ENCODE measurements around the gene MSL1.

Gene MSL1

DNA sequence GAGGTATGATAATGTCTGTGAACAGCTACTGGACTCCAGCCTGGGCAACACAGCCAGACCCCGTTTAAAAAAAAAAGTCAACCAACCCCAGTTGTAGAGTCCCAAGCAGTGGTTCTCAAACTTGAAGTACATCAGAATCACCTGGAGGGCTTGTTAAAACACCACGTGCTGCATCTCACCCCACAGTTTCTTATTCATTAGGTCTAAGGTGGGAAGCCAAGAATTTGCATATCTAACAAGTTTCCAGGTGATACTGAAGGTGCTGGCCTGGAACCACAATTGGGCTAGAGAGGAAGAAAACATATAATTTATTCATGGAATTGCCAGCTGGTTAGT lies 6.7 kb upstream of the MSL1 start:
- Histone ChIP-seq H3K79me1 (ENCODE audit: low read depth, low read length) (peaks cover 1% of the 10 kb centered on the region), H2BK5ac (ENCODE audit: low read length) (no peak overlapping the region), H2AFZ (ENCODE audit: low read length) (no peak overlapping the region), H3K4me2 (ENCODE audit: insufficient read depth, low read length, poor library complexity, severe bottlenecking) (no peak overlapping the region), H2BK12ac (ENCODE audit: low read length) (no peak overlapping the region), H4K91ac (ENCODE audit: low read depth, low read length, poor library complexity) (no peak overlapping the region), H3K4ac (ENCODE audit: low read length) (no peak overlapping the region), H3K23ac (ENCODE audit: low read depth, low read length, poor library complexity) (no peak overlapping the region), H3K14ac (ENCODE audit: low read length) (no peak overlapping the region), H2AK5ac (ENCODE audit: low read depth, low read length) (no peak overlapping the region), H3K27ac (replicated peaks; ENCODE audit: low read length) (peak overlapping the region; percentile 87), H3K4me1 (ENCODE audit: control insufficient read depth in 2 of 2, insufficient read depth in 1 of 2, low read depth in 1 of 2, low read length in 2 of 2) (peaks cover 31 to 35% of the 10 kb centered on the region in 2 donors), H3K4me3 (ENCODE audit: low read length in 2 of 2) (no peak overlapping the region), H3K18ac (ENCODE audit: low read length) (no peak overlapping the region), H3K9me3 (replicated peaks in 1 of 2; ENCODE audit: control insufficient read depth in 2 of 2, insufficient read depth in 1 of 2, low read depth in 1 of 2, low read length in 2 of 2) (no peaks in the 10 kb centered on the region), H3K36me3 (replicated peaks in 1 of 2; ENCODE audit: control insufficient read depth in 2 of 2, insufficient read depth in 2 of 2, low read length in 2 of 2) (peaks cover 0 to 3% of the 10 kb centered on the region in 2 donors), H3K27me3 (ENCODE audit: control insufficient read depth in 3 of 3, insufficient read depth in 3 of 3, low read depth in 1 of 3, low read length in 3 of 3) (no peaks in the 10 kb centered on the region), H3K9ac (ENCODE audit: low read depth, low read length, poor library complexity) (no peak overlapping the region), H2BK15ac (ENCODE audit: low read length) (no peak overlapping the region), H4K8ac (ENCODE audit: low read depth, low read length) (no peak overlapping the region), H2BK120ac (ENCODE audit: low read depth, low read length) (no peak overlapping the region)
- DNase-seq (ENCODE audit: low spot score), result no peak
- no CpG with 5 or more reads among the region's 2 CpGs for WGBS, 2 donors (ENCODE audit: extremely low coverage in 2 of 2, insufficient read length in 2 of 2, insufficient replicate concordance in 1 of 2)

DNA sequence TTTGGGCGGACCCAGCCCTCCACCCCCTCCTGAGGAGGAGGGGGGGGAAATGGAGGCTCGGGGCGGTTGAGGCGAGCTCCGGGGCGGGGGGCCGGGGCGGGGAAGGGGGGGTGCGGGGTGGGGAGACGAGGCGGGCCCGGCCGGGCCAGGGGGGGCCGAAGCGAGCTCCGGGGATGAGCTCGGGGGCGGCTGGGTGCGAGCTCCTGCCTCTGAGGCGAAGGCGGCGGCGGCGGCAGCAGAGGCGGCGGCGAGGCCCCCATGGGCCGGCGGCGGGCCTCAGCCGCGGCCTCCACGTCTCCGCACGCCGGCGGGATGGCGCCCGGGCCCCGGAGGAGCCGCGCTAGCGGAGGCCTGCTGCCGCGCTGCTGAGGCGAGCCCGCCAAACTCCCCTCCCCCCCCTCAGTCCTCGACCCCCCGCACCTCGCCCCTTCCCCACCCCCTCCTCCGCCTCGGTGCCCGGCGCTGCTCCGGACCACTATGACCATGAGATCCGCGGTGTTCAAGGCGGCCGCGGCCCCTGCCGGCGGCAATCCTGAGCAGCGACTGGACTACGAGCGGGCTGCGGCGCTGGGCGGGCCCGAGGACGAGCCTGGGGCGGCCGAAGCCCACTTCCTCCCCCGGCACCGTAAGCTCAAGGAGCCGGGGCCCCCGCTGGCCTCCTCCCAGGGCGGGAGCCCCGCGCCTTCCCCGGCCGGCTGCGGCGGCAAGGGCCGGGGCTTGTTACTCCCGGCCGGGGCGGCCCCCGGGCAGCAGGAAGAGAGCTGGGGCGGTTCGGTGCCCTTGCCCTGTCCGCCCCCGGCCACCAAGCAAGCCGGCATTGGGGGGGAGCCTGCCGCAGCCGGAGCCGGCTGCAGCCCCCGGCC lies 596 bp downstream of the MSL1 start:
- no CpG with 5 or more reads among the region's 97 CpGs for WGBS, 2 donors (ENCODE audit: extremely low coverage in 2 of 2, insufficient read length in 2 of 2, insufficient replicate concordance in 1 of 2)
- peak overlapping the region; percentile 17 for H2BK12ac ChIP-seq (ENCODE audit: low read length)

DNA sequence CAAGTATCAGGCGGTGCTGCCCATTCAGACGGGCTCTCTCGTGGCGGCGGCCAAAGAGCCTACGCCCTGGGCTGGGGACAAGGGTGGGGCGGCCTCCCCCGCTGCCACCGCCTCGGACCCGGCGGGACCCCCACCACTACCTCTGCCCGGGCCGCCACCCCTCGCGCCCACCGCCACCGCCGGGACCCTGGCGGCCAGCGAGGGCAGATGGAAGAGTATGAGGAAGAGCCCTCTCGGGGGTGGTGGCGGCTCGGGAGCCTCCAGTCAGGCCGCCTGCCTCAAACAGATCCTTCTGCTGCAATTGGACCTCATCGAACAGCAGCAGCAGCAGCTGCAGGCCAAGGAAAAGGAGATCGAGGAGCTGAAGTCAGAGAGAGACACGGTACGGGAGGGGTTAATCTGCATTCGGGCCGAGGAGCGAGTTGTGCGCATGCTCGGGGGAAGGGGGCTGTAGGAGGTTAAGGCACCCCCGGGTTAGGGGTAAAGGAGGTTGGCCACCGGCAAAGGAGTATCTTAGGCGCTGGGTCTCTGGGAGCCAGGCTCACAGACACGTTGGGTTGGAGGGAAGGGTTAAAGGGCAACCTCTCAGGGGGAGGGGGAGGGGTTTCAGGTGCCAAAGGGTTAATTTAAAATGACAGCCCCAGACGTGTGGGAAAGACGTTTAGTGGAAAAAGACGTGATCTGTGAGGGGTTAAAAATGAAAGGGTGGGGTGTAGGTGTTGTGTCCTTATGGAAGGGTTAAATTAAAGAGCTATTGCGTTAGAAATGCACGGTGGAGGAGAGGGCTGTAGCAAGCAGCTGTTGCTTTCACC lies 1.4 kb downstream of the MSL1 start:
- Histone ChIP-seq H3K14ac (ENCODE audit: low read length) (peak overlapping the region; percentile 98), H3K36me3 (replicated peaks in 1 of 2; ENCODE audit: control insufficient read depth in 2 of 2, insufficient read depth in 2 of 2, low read length in 2 of 2) (peaks cover 10 to 45% of the 10 kb centered on the region in 2 donors), H2AK5ac (ENCODE audit: low read depth, low read length) (peak overlapping the region; percentile 92), H3K18ac (ENCODE audit: low read length) (peak overlapping the region; percentile 98), H4K8ac (ENCODE audit: low read depth, low read length) (no peak overlapping the region), H3K27ac (replicated peaks; ENCODE audit: low read length) (peak overlapping the region; percentile 99), H3K4me2 (ENCODE audit: insufficient read depth, low read length, poor library complexity, severe bottlenecking) (peak overlapping the region; percentile 89), H2BK15ac (ENCODE audit: low read length) (peak overlapping the region; percentile 85), H3K27me3 (ENCODE audit: control insufficient read depth in 3 of 3, insufficient read depth in 3 of 3, low read depth in 1 of 3, low read length in 3 of 3) (no peaks in the 10 kb centered on the region), H3K9ac (ENCODE audit: low read depth, low read length, poor library complexity) (peak overlapping the region; percentile 99), H3K4me1 (ENCODE audit: control insufficient read depth in 2 of 2, insufficient read depth in 1 of 2, low read depth in 1 of 2, low read length in 2 of 2) (peaks cover 6 to 8% of the 10 kb centered on the region in 2 donors), H2BK5ac (ENCODE audit: low read length) (peak overlapping the region; percentile 99), H2BK12ac (ENCODE audit: low read length) (peak overlapping the region; percentile 17), H3K4ac (ENCODE audit: low read length) (peak overlapping the region; percentile 56), H3K79me1 (ENCODE audit: low read depth, low read length) (peaks cover 10% of the 10 kb centered on the region), H2AFZ (ENCODE audit: low read length) (no peak overlapping the region), H4K91ac (ENCODE audit: low read depth, low read length, poor library complexity) (peak overlapping the region; percentile 43), H3K23ac (ENCODE audit: low read depth, low read length, poor library complexity) (peak overlapping the region; percentile 87), H3K4me3 (ENCODE audit: low read length in 2 of 2) (peak overlapping the region; percentile 78 to 93), H2BK120ac (ENCODE audit: low read depth, low read length) (peak overlapping the region; percentile 92), H3K9me3 (replicated peaks in 1 of 2; ENCODE audit: control insufficient read depth in 2 of 2, insufficient read depth in 1 of 2, low read depth in 1 of 2, low read length in 2 of 2) (no peaks in the 10 kb centered on the region)
- no peak for DNase-seq (ENCODE audit: low spot score)
- 100% methylated on average over 1 of the region's 43 CpGs; no CpG with 5 or more reads in 1 of the 2 donors for WGBS, 2 donors (ENCODE audit: extremely low coverage in 2 of 2, insufficient read length in 2 of 2, insufficient replicate concordance in 1 of 2)

More for the DNA sequence above, 596 bp downstream of the MSL1 start:
- no peak overlapping the region for H4K8ac ChIP-seq (ENCODE audit: low read depth, low read length)
- H3K4me1 ChIP-seq (ENCODE audit: control insufficient read depth in 2 of 2, insufficient read depth in 1 of 2, low read depth in 1 of 2, low read length in 2 of 2), result peaks cover 6 to 8% of the 10 kb centered on the region in 2 donors
- no peaks in the 10 kb centered on the region for H3K9me3 ChIP-seq (replicated peaks in 1 of 2; ENCODE audit: control insufficient read depth in 2 of 2, insufficient read depth in 1 of 2, low read depth in 1 of 2, low read length in 2 of 2)
- H3K79me1 ChIP-seq (ENCODE audit: low read depth, low read length), result peaks cover 10% of the 10 kb centered on the region
- peak overlapping the region; percentile 99 for H2BK5ac ChIP-seq (ENCODE audit: low read length)
- peak overlapping the region; percentile 87 for H3K23ac ChIP-seq (ENCODE audit: low read depth, low read length, poor library complexity)
- H2BK15ac ChIP-seq (ENCODE audit: low read length), result peak overlapping the region; percentile 85
- DNase-seq (ENCODE audit: low spot score), result no peak
- H3K14ac ChIP-seq (ENCODE audit: low read length), result peak overlapping the region; percentile 77
- peaks cover 9 to 37% of the 10 kb centered on the region in 2 donors for H3K36me3 ChIP-seq (replicated peaks in 1 of 2; ENCODE audit: control insufficient read depth in 2 of 2, insufficient read depth in 2 of 2, low read length in 2 of 2)
- peak overlapping the region; percentile 98 for H3K18ac ChIP-seq (ENCODE audit: low read length)
- no peaks in the 10 kb centered on the region for H3K27me3 ChIP-seq (ENCODE audit: control insufficient read depth in 3 of 3, insufficient read depth in 3 of 3, low read depth in 1 of 3, low read length in 3 of 3)
- peak overlapping the region; percentile 99 for H3K27ac ChIP-seq (replicated peaks; ENCODE audit: low read length)
- peak overlapping the region; percentile 56 for H3K4ac ChIP-seq (ENCODE audit: low read length)
- peak overlapping the region; percentile 92 for H2AK5ac ChIP-seq (ENCODE audit: low read depth, low read length)
- peak overlapping the region; percentile 78 to 93 for H3K4me3 ChIP-seq (ENCODE audit: low read length in 2 of 2)
- peak overlapping the region; percentile 92 for H2BK120ac ChIP-seq (ENCODE audit: low read depth, low read length)
- H2AFZ ChIP-seq (ENCODE audit: low read length), result peak overlapping the region; percentile 84
- H4K91ac ChIP-seq (ENCODE audit: low read depth, low read length, poor library complexity), result no peak overlapping the region
- H3K4me2 ChIP-seq (ENCODE audit: insufficient read depth, low read length, poor library complexity, severe bottlenecking), result peak overlapping the region; percentile 89
- peak overlapping the region; percentile 99 for H3K9ac ChIP-seq (ENCODE audit: low read depth, low read length, poor library complexity)

GRCh38 chr17:40123811-40124114 lies 2.0 kb downstream of the MSL1 start:
- Histone ChIP-seq H2BK5ac (ENCODE audit: low read length) (no peak overlapping the region), H3K18ac (ENCODE audit: low read length) (no peak overlapping the region), H3K27ac (replicated peaks; ENCODE audit: low read length) (no peak overlapping the region), H3K9me3 (replicated peaks in 1 of 2; ENCODE audit: control insufficient read depth in 2 of 2, insufficient read depth in 1 of 2, low read depth in 1 of 2, low read length in 2 of 2) (no peaks in the 10 kb centered on the region), H3K79me1 (ENCODE audit: low read depth, low read length) (peaks cover 10% of the 10 kb centered on the region), H2AFZ (ENCODE audit: low read length) (no peak overlapping the region), H3K4me2 (ENCODE audit: insufficient read depth, low read length, poor library complexity, severe bottlenecking) (peak overlapping the region; percentile 89), H3K27me3 (ENCODE audit: control insufficient read depth in 3 of 3, insufficient read depth in 3 of 3, low read depth in 1 of 3, low read length in 3 of 3) (no peaks in the 10 kb centered on the region), H2BK12ac (ENCODE audit: low read length) (no peak overlapping the region), H3K14ac (ENCODE audit: low read length) (no peak overlapping the region), H3K4me3 (ENCODE audit: low read length in 2 of 2) (peak overlapping the region; percentile 78 to 93), H4K91ac (ENCODE audit: low read depth, low read length, poor library complexity) (no peak overlapping the region), H4K8ac (ENCODE audit: low read depth, low read length) (no peak overlapping the region), H3K36me3 (replicated peaks in 1 of 2; ENCODE audit: control insufficient read depth in 2 of 2, insufficient read depth in 2 of 2, low read length in 2 of 2) (peaks cover 11 to 50% of the 10 kb centered on the region in 2 donors), H3K9ac (ENCODE audit: low read depth, low read length, poor library complexity) (no peak overlapping the region), H3K4ac (ENCODE audit: low read length) (no peak overlapping the region), H3K23ac (ENCODE audit: low read depth, low read length, poor library complexity) (no peak overlapping the region), H3K4me1 (ENCODE audit: control insufficient read depth in 2 of 2, insufficient read depth in 1 of 2, low read depth in 1 of 2, low read length in 2 of 2) (peaks cover 6 to 8% of the 10 kb centered on the region in 2 donors), H2AK5ac (ENCODE audit: low read depth, low read length) (no peak overlapping the region), H2BK120ac (ENCODE audit: low read depth, low read length) (no peak overlapping the region), H2BK15ac (ENCODE audit: low read length) (no peak overlapping the region)
- WGBS, 2 donors (ENCODE audit: extremely low coverage in 2 of 2, insufficient read length in 2 of 2, insufficient replicate concordance in 1 of 2), result no CpG with 5 or more reads among the region's 2 CpGs
- no peak for DNase-seq (ENCODE audit: low spot score)

Measured in neuronal stem cell (in vitro differentiated cells).